GM13977 (cell line): ENCODE results near the gene LENG9.

Source experiments
- DNase-seq: peaks from one replicate; pipeline ENCODE4 v3.0.0; 2012; ENCODE audit warnings: low spot score
- CTCF ChIP-seq: IDR thresholded peaks from 2 replicates; pipeline ENCODE4 v1.5.1; 2012; ENCODE audit warnings: mild to moderate bottlenecking, control low read depth; ENCODE audit not compliant: insufficient read depth; ENCODE audit errors: extremely low read depth, missing control alignments
- in situ Hi-C: fragments of 300-500 bp; cut with MboI; formaldehyde crosslinking; loops from one replicate; pipeline ENCODE4 v1.12.0; 2022; ENCODE audit warnings: low sequenced_read_pairs, low pct_unique_long_range_greater_than_20kb, mixed read lengths, inconsistent platforms; ENCODE audit not compliant: unreplicated experiment

Gene LENG9

GRCh38 chr19:54444737-54445136, 18.8 kb downstream of the LENG9 start:
- in situ Hi-C loops, result no loop called here
- no peak for TF ChIP-seq CTCF
- DNase-seq, result no peak

GRCh38 chr19:54440641-54441040, 22.9 kb downstream of the LENG9 start:
- no peak for TF ChIP-seq CTCF
- DNase-seq, result no peak
- in situ Hi-C loops, result no loop called here

GRCh38 chr19:54439174-54439851, 24.3 kb downstream of the LENG9 start:
- DNase-seq, result no peak
- peak; percentile 57 for TF ChIP-seq CTCF
- in situ Hi-C loops, result no loop called here

GRCh38 chr19:54436628-54437252, 26.8 kb downstream of the LENG9 start:
- no peak for DNase-seq
- in situ Hi-C loops, result no loop called here
- TF ChIP-seq CTCF, result no peak

GRCh38 chr19:54436031-54436523, 27.5 kb downstream of the LENG9 start:
- in situ Hi-C loops, result no loop called here
- no peak for DNase-seq
- TF ChIP-seq CTCF, result no peak

GRCh38 chr19:54435551-54436016, 28.0 kb downstream of the LENG9 start:
- no peak for TF ChIP-seq CTCF
- in situ Hi-C loops, result no loop called here
- no peak for DNase-seq
